ENCODE measurements around the gene ATL3.
A peak's percentile ranks its signal among the peaks of the same experiment; 100 is the strongest.
"Not testable (repeated sequence)": the region's sequence is repeated elsewhere in the genome, so short reads cannot be mapped to it uniquely, and the experiment has no call there.

The ATL3 gene

GRCh38 chr11:63698976-63699733, 28.0 kb upstream of the ATL3 start:
- peak overlapping the region in 1 of 2 donors; percentile 10 for H3K27ac Mint-ChIP-seq
- ATAC-seq (replicated peaks) (no peak), DNase-seq (no peak)
- no peaks in the 10 kb centered on the region for H3K9me3 Mint-ChIP-seq
- H3K27me3 Mint-ChIP-seq: no peaks in the 10 kb centered on the region
- peaks cover 6 to 8% of the 10 kb centered on the region in 2 donors for H3K4me1 Mint-ChIP-seq (ENCODE audit: low read depth in 2 of 2)
- peaks cover 6% of the 10 kb centered on the region for H3K36me3 Mint-ChIP-seq (ENCODE audit: insufficient read depth)
- H3K4me3 Mint-ChIP-seq: no peak overlapping the region

GRCh38 chr11:63694596-63694995, 23.4 kb upstream of the ATL3 start:
- H3K27ac Mint-ChIP-seq: peak overlapping the region in 1 of 2 donors; percentile 16
- ATAC-seq (replicated peaks) (no peak), DNase-seq (no peak)

GRCh38 chr11:63687845-63688244, 16.7 kb upstream of the ATL3 start:
- Mint-ChIP-seq H3K4me3 (no peak overlapping the region), H3K9me3 (no peaks in the 10 kb centered on the region), H3K36me3 (ENCODE audit: insufficient read depth) (no peaks in the 10 kb centered on the region), H3K27ac (no peak overlapping the region), H3K4me1 (ENCODE audit: low read depth in 2 of 2) (peaks cover 2 to 22% of the 10 kb centered on the region in 2 donors), H3K27me3 (no peaks in the 10 kb centered on the region)
- no peak for ATAC-seq (replicated peaks)
- DNase-seq: no peak

More at GRCh38 chr11:63694596-63694995, 23.4 kb upstream of the ATL3 start:
- peaks cover 6 to 13% of the 10 kb centered on the region in 2 donors for H3K4me1 Mint-ChIP-seq (ENCODE audit: low read depth in 2 of 2)
- no peaks in the 10 kb centered on the region for H3K27me3 Mint-ChIP-seq
- no peak overlapping the region for H3K4me3 Mint-ChIP-seq
- no peaks in the 10 kb centered on the region for H3K9me3 Mint-ChIP-seq
- no peaks in the 10 kb centered on the region for H3K36me3 Mint-ChIP-seq (ENCODE audit: insufficient read depth)

- no peak overlapping the region for H3K27ac Mint-ChIP-seq
- no peak for ATAC-seq (replicated peaks)
- no peak for DNase-seq
- peaks cover 1% of the 10 kb centered on the region for H3K36me3 Mint-ChIP-seq (ENCODE audit: insufficient read depth)
- no peak overlapping the region for H3K4me3 Mint-ChIP-seq
- H3K9me3 Mint-ChIP-seq: no peaks in the 10 kb centered on the region
- peaks cover 8 to 29% of the 10 kb centered on the region in 2 donors for H3K4me1 Mint-ChIP-seq (ENCODE audit: low read depth in 2 of 2)
- no peaks in the 10 kb centered on the region for H3K27me3 Mint-ChIP-seq
Measured at GRCh38 chr11:63686926-63687325, 15.8 kb upstream of the ATL3 start.

- H3K9me3 Mint-ChIP-seq; H3K27ac Mint-ChIP-seq; H3K27me3 Mint-ChIP-seq; H3K4me3 Mint-ChIP-seq; DNase-seq; ATAC-seq (replicated peaks): not testable (repeated sequence)
- H3K36me3 Mint-ChIP-seq (ENCODE audit: insufficient read depth): peaks cover 11% of the 10 kb centered on the region
- H3K4me1 Mint-ChIP-seq (ENCODE audit: low read depth in 2 of 2): peaks cover 16 to 32% of the 10 kb centered on the region in 2 donors
Measured at GRCh38 chr11:63685158-63685721, 14.1 kb upstream of the ATL3 start.

- Mint-ChIP-seq H3K27ac (no peak overlapping the region), H3K4me3 (peak overlapping the region; percentile 38 to 88), H3K9me3 (no peaks in the 10 kb centered on the region), H3K36me3 (ENCODE audit: insufficient read depth) (peaks cover 11% of the 10 kb centered on the region), H3K4me1 (ENCODE audit: low read depth in 2 of 2) (peaks cover 16 to 28% of the 10 kb centered on the region in 2 donors), H3K27me3 (no peaks in the 10 kb centered on the region)
- ATAC-seq (replicated peaks): no peak
- DNase-seq: no peak
Measured at GRCh38 chr11:63683133-63683991, 12.2 kb upstream of the ATL3 start.

GRCh38 chr11:63682066-63683021, 11.2 kb upstream of the ATL3 start:
- H3K27me3 Mint-ChIP-seq: no peaks in the 10 kb centered on the region
- peak overlapping the region; percentile 59 to 94 for H3K27ac Mint-ChIP-seq
- peak; percentile 16 for ATAC-seq (replicated peaks)
- peaks cover 16 to 24% of the 10 kb centered on the region in 2 donors for H3K4me1 Mint-ChIP-seq (ENCODE audit: low read depth in 2 of 2)
- H3K9me3 Mint-ChIP-seq: no peaks in the 10 kb centered on the region
- peaks cover 11% of the 10 kb centered on the region for H3K36me3 Mint-ChIP-seq (ENCODE audit: insufficient read depth)
- no peak for DNase-seq
- peak overlapping the region; percentile 85 to 88 for H3K4me3 Mint-ChIP-seq

GRCh38 chr11:63681321-63682065, 10.3 kb upstream of the ATL3 start, which contains the start of gene RTN3:
Gene RTN3, plus strand, starts transcription at chr11:63681500. Its CDS starts 137 bp downstream, at chr11:63681637.
- Mint-ChIP-seq H3K4me1 (ENCODE audit: low read depth in 2 of 2) (peaks cover 16 to 24% of the 10 kb centered on the region in 2 donors), H3K9me3 (no peaks in the 10 kb centered on the region), H3K4me3 (peak within 1 kb of the TSS; percentile 85 to 88)

GRCh38 chr11:63680834-63681320, 9.7 kb upstream of the ATL3 start:
- Mint-ChIP-seq H3K4me1 (ENCODE audit: low read depth in 2 of 2) (peaks cover 16 to 24% of the 10 kb centered on the region in 2 donors), H3K9me3 (no peaks in the 10 kb centered on the region), H3K36me3 (ENCODE audit: insufficient read depth) (peaks cover 11% of the 10 kb centered on the region), H3K27ac (peak overlapping the region; percentile 59 to 94), H3K4me3 (peak overlapping the region; percentile 85 to 88), H3K27me3 (no peaks in the 10 kb centered on the region)
- no peak for ATAC-seq (replicated peaks)
- peak in 1 of 3 experiments; percentile 2 for DNase-seq

More at GRCh38 chr11:63681321-63682065, 10.3 kb upstream of the ATL3 start, which contains the start of gene RTN3:
- Mint-ChIP-seq H3K27ac (peak within 1 kb of the TSS; percentile 59 to 94), H3K27me3 (no peaks in the 10 kb centered on the region), H3K36me3 (ENCODE audit: insufficient read depth) (peaks cover 11% of the 10 kb centered on the region)
- DNase-seq (peak; percentile 96 to 98 (median 97)), ATAC-seq (replicated peaks) (peak; percentile 90)

- peaks cover 13 to 15% of the 10 kb centered on the region in 2 donors for H3K4me1 Mint-ChIP-seq (ENCODE audit: low read depth in 2 of 2)
- no peaks in the 10 kb centered on the region for H3K27me3 Mint-ChIP-seq
- H3K4me3 Mint-ChIP-seq: no peak overlapping the region
- H3K27ac Mint-ChIP-seq: no peak overlapping the region
- H3K9me3 Mint-ChIP-seq: no peaks in the 10 kb centered on the region
- ATAC-seq (replicated peaks) (no peak), DNase-seq (no peak)
- peaks cover 3% of the 10 kb centered on the region for H3K36me3 Mint-ChIP-seq (ENCODE audit: insufficient read depth)
Measured at GRCh38 chr11:63673579-63673978, 2.4 kb upstream of the ATL3 start.

- no peak for DNase-seq
- Mint-ChIP-seq H3K36me3 (ENCODE audit: insufficient read depth) (peaks cover 3% of the 10 kb centered on the region), H3K9me3 (no peaks in the 10 kb centered on the region), H3K27me3 (no peaks in the 10 kb centered on the region), H3K4me3 (peak overlapping the region; percentile 59 to 87), H3K27ac (peak overlapping the region in 1 of 2 donors; percentile 44), H3K4me1 (ENCODE audit: low read depth in 2 of 2) (peaks cover 13 to 15% of the 10 kb centered on the region in 2 donors)
- ATAC-seq (replicated peaks): no peak
Measured at GRCh38 chr11:63672936-63673539, 1.9 kb upstream of the ATL3 start.

All from effector memory CD8-positive, alpha-beta T cell (primary cell).